GM18526 (cell line): ENCODE data around the gene ICE2.

Experiments used
- POLR2A ChIP-seq: IDR thresholded peaks from 3 replicates; pipeline ENCODE4 v1.6.1; 2011; ENCODE audit not compliant: insufficient read length; ENCODE audit errors: extremely low read depth

ICE2 gene

GRCh38 chr15:60473135-60473534 is 5.8 kb downstream of the ICE2 start:
- TF ChIP-seq POLR2A = no peak

GRCh38 chr15:60471314-60471713 is 7.6 kb downstream of the ICE2 start:
- TF ChIP-seq POLR2A = no peak

GRCh38 chr15:60469893-60470641 is 8.9 kb downstream of the ICE2 start:
- no peak for TF ChIP-seq POLR2A

GRCh38 chr15:60464836-60465630 is 13.9 kb downstream of the ICE2 start:
- TF ChIP-seq POLR2A = no peak

GRCh38 chr15:60462027-60462426 is 16.9 kb downstream of the ICE2 start:
- no peak for TF ChIP-seq POLR2A

- TF ChIP-seq POLR2A = no peak
Measured at GRCh38 chr15:60460931-60461330, 18.0 kb downstream of the ICE2 start.

GRCh38 chr15:60458721-60459120 is 20.2 kb downstream of the ICE2 start:
- TF ChIP-seq POLR2A = no peak

GRCh38 chr15:60457985-60458384 is 21.0 kb downstream of the ICE2 start:
- no peak for TF ChIP-seq POLR2A

GRCh38 chr15:60454824-60455223 is 24.1 kb downstream of the ICE2 start:
- no peak for TF ChIP-seq POLR2A

GRCh38 chr15:60448668-60449360 is 30.1 kb downstream of the ICE2 start:
- no peak for TF ChIP-seq POLR2A

- no peak for TF ChIP-seq POLR2A
Measured at GRCh38 chr15:60444289-60444912, 34.5 kb downstream of the ICE2 start.

- TF ChIP-seq POLR2A = no peak
Measured at GRCh38 chr15:60442763-60443162, 36.2 kb downstream of the ICE2 start.

- TF ChIP-seq POLR2A = no peak
Measured at GRCh38 chr15:60442031-60442650, 36.8 kb downstream of the ICE2 start.

- TF ChIP-seq POLR2A = no peak
Measured at GRCh38 chr15:60441331-60441730, 37.6 kb downstream of the ICE2 start.

GRCh38 chr15:60438646-60439045 is 40.3 kb downstream of the ICE2 start:
- no peak for TF ChIP-seq POLR2A
